Right ventricle myocardium inferior (tissue), 1 donor: ENCODE measurements around the gene EMC7. TPM values are rescaled to one million over a fixed set of nuclear protein-coding genes. Genes with fewer than 3 reads are reported as not detected.
"Not testable (repeated sequence)": the region's sequence is repeated elsewhere in the genome, so short reads cannot be mapped to it uniquely, and the experiment has no call there.

Experiments used
- ATAC-seq: fragments of 200-7000 bp; cut with Tn5 transposase; one replicate; pipeline ENCODE4 v1.9.1; 2020; ENCODE audit warnings: mild to moderate bottlenecking, moderate library complexity
- DNase-seq: peaks from one replicate; pipeline ENCODE4 v3.0.0; 2021; ENCODE audit errors: missing footprints
- intact Hi-C: fragments of 100-400 bp; cut with DNase I; formaldehyde crosslinking; loops from one replicate; pipeline ENCODE4 v1.11.0; 2022
- total RNA-seq: library from RNA; stranded (reverse); fragmentation: NEBNext Ultra II Directional; extraction: Animal tissue kit (Norgen Biotek cat#: 25700); gene quantifications from one replicate; pipeline ENCODE4 v1.2.1, GENCODE V29; 2021
- donor health status: DM: no; HTN: yes; CAD: no; lungs with severe emphysema.

Gene EMC7
- total RNA-seq, 1 donor from 2014 or later: 65.1 TPM

- intact Hi-C loops: loop anchor here (1.0 to 5.0 kb wide), 3 partner anchors 122 to 865 kb away; partner anchors contain the start of genes AQR and LPCAT4
- DNase-seq (no peak), ATAC-seq (peak; percentile 33)
Observed at GRCh38 chr15:34102175-34102925, 688 bp upstream of the EMC7 start.

GRCh38 chr15:34099914-34100313 is 1.7 kb downstream of the EMC7 start:
- ATAC-seq: no peak
- no peak for DNase-seq
- intact Hi-C loops: loop anchor here (5.0 kb wide), 1 partner anchor 867 kb away; the partner anchor contains the start of gene AQR

- intact Hi-C loops: no loop called here
- no peak for DNase-seq
- ATAC-seq: no peak
Observed at GRCh38 chr15:34085746-34086145, 15.9 kb downstream of the EMC7 start.

GRCh38 chr15:34084086-34084485 is 17.6 kb downstream of the EMC7 start:
- ATAC-seq (no peak), DNase-seq (no peak)
- intact Hi-C loops: no loop called here

GRCh38 chr15:34079904-34080303 is 21.8 kb downstream of the EMC7 start:
- intact Hi-C loops: no loop called here
- ATAC-seq: no peak
- DNase-seq: no peak

- DNase-seq (no peak), ATAC-seq (no peak)
- intact Hi-C loops: no loop called here
Observed at GRCh38 chr15:34078900-34079299, 22.8 kb downstream of the EMC7 start.

GRCh38 chr15:34076785-34077184 is 24.9 kb downstream of the EMC7 start:
- DNase-seq: no peak
- intact Hi-C loops: no loop called here
- ATAC-seq: no peak

GRCh38 chr15:34070003-34070402 is 31.7 kb downstream of the EMC7 start:
- intact Hi-C loops: no loop called here
- DNase-seq (no peak), ATAC-seq (no peak)

- DNase-seq (no peak), ATAC-seq (no peak)
- intact Hi-C loops: loop anchor here (10.0 kb wide), 1 partner anchor 519 kb away; the partner anchor contains the start of gene GOLGA8B
Observed at GRCh38 chr15:34065941-34066340, 35.7 kb downstream of the EMC7 start.

GRCh38 chr15:34065261-34065660 is 36.4 kb downstream of the EMC7 start:
- intact Hi-C loops: loop anchor here (10.0 kb wide), 1 partner anchor 520 kb away; the partner anchor contains the start of gene GOLGA8B
- DNase-seq (no peak), ATAC-seq (no peak)

GRCh38 chr15:34064438-34064837 is 37.2 kb downstream of the EMC7 start:
- DNase-seq (no peak), ATAC-seq (no peak)
- intact Hi-C loops: loop anchor here (10.0 kb wide), 1 partner anchor 520 kb away; the partner anchor contains the start of gene GOLGA8B

GRCh38 chr15:34059946-34060345 is 41.7 kb downstream of the EMC7 start:
- ATAC-seq (no peak), DNase-seq (no peak)
- intact Hi-C loops: loop anchor here (10.0 kb wide), 1 partner anchor 525 kb away; the partner anchor contains the start of gene GOLGA8B

- ATAC-seq: no peak
- DNase-seq: no peak
- intact Hi-C loops: no loop called here
Observed at GRCh38 chr15:34059476-34059875, 42.2 kb downstream of the EMC7 start.

GRCh38 chr15:34056911-34057310 is 44.8 kb downstream of the EMC7 start:
- intact Hi-C loops: no loop called here

GRCh38 chr15:34055868-34056595 is 45.6 kb downstream of the EMC7 start:
- intact Hi-C loops: no loop called here
- ATAC-seq (no peak), DNase-seq (no peak)

More at GRCh38 chr15:34056911-34057310, 44.8 kb downstream of the EMC7 start:
- DNase-seq: no peak
- ATAC-seq: no peak

- DNase-seq: no peak
- intact Hi-C loops: no loop called here
- no peak for ATAC-seq
Observed at GRCh38 chr15:34054081-34054707, 47.5 kb downstream of the EMC7 start.

GRCh38 chr15:34050385-34050784 is 51.3 kb downstream of the EMC7 start:
- DNase-seq, ATAC-seq, intact Hi-C loops: not testable (repeated sequence)

GRCh38 chr15:34049112-34049511 is 52.5 kb downstream of the EMC7 start:
- intact Hi-C loops: no loop called here
- ATAC-seq: no peak
- no peak for DNase-seq
